AG04450 (cell line): ENCODE results near the gene SEPTIN8. TPM values are rescaled to one million over a fixed set of nuclear protein-coding genes. Genes with fewer than 3 reads are reported as not detected.

ENCODE experiments used
- CTCF ChIA-PET: fragments of 300-600, 350-600 bp; formaldehyde crosslinking; extraction: SDS; loops from one replicate; lab custom pipeline; 2022; ENCODE audit warnings: antibody characterized with exemption, inconsistent platforms; lab: Charles Lee
- POLR2A ChIA-PET: fragments of 350-600 bp; formaldehyde crosslinking; extraction: SDS; loops from one replicate; lab custom pipeline; 2021; ENCODE audit warnings: antibody characterized with exemption, inconsistent platforms; lab: Yijun Ruan, JAX
- DNase-seq: peaks from one replicate; pipeline ENCODE4 v3.0.0-alpha.2; 2011; ENCODE audit warnings: low read depth, low spot score
- H3K27ac ChIP-seq: one replicate; pipeline ENCODE4 v1.5.1; 2012; ENCODE audit warnings: low read depth, low read length, control low read depth
- H3K27me3 ChIP-seq: one replicate; pipeline ENCODE4 v1.6.0; 2012; ENCODE audit warnings: low read length; ENCODE audit not compliant: control insufficient read depth, insufficient read depth
- H3K4me3 ChIP-seq: 2 replicates; pipeline ENCODE4 v1.5.1; 2011; ENCODE audit warnings: mild to moderate bottlenecking, low read depth, low read length, control low read depth
- H3K9me3 ChIP-seq: 2 replicates; pipeline ENCODE4 v1.5.1; 2012; ENCODE audit warnings: low read length; ENCODE audit not compliant: control insufficient read depth, insufficient read depth
- polyA plus RNA-seq: library from polyadenylated mRNA; depleted of rRNA; stranded (reverse); fragments of >200 nt; gene quantifications from 2 replicates; pipeline ENCODE4 v1.2.3, GENCODE V29; 2011
- TF ChIP-seq, protein P1 (sequence below): IDR thresholded peaks from 2 replicates; pipeline ENCODE4 v1.5.1; 2011; ENCODE audit warnings: low read depth, low read length, control low read depth, inconsistent platforms

SEPTIN8 gene
- polyA plus RNA-seq, 1 experiment: 62.4 TPM

DNA sequence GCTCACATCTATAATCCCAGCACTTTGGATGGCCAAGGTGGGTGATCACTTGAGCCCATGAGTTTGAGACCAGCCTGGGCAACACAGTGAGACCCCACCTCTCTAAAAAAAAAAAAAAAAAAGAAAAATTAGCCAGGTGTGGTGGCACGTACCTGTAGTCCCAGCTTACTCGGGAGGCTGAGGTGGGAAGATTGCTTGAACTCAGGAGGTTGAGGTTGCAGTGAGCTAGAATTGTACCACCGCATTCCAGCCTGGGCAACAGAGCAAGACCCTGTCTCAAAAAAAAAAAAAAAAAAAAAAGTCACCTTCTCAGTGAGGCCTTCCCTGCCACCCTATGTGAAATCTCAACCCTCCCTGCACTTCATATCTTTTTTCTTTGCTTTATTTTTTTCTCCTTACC lies 14.0 kb upstream of the SEPTIN8 start:
- no peak for DNase-seq
- Histone ChIP-seq H3K27me3 (peaks cover 8% of the 10 kb centered on the region), H3K4me3 (no peak overlapping the region), H3K27ac (no peak overlapping the region), H3K9me3 (no peaks in the 10 kb centered on the region)
- POLR2A ChIA-PET: no interaction called here
- CTCF ChIA-PET: interaction anchor here (0.7 to 2.4 kb wide), 2 partner anchors 29 to 293 kb away, joined by 3 to 9 read pairs; no protein-coding TSS in a partner anchor
- TF ChIP-seq, protein P1, sequence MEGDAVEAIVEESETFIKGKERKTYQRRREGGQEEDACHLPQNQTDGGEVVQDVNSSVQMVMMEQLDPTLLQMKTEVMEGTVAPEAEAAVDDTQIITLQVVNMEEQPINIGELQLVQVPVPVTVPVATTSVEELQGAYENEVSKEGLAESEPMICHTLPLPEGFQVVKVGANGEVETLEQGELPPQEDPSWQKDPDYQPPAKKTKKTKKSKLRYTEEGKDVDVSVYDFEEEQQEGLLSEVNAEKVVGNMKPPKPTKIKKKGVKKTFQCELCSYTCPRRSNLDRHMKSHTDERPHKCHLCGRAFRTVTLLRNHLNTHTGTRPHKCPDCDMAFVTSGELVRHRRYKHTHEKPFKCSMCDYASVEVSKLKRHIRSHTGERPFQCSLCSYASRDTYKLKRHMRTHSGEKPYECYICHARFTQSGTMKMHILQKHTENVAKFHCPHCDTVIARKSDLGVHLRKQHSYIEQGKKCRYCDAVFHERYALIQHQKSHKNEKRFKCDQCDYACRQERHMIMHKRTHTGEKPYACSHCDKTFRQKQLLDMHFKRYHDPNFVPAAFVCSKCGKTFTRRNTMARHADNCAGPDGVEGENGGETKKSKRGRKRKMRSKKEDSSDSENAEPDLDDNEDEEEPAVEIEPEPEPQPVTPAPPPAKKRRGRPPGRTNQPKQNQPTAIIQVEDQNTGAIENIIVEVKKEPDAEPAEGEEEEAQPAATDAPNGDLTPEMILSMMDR: no peak

GRCh38 chr5:132790201-132790865 lies 13.3 kb upstream of the SEPTIN8 start:
- Histone ChIP-seq H3K27me3 (peaks cover 8% of the 10 kb centered on the region), H3K27ac (no peak overlapping the region), H3K4me3 (no peak overlapping the region), H3K9me3 (no peaks in the 10 kb centered on the region)
- no peak for DNase-seq
- ChIA-PET POLR2A (no interaction called here), CTCF (interaction anchor here (0.7 to 1.7 kb wide), 2 partner anchors 30 to 292 kb away, joined by 3 to 6 read pairs; no protein-coding TSS in a partner anchor)
- TF ChIP-seq, protein P1: no peak

DNA sequence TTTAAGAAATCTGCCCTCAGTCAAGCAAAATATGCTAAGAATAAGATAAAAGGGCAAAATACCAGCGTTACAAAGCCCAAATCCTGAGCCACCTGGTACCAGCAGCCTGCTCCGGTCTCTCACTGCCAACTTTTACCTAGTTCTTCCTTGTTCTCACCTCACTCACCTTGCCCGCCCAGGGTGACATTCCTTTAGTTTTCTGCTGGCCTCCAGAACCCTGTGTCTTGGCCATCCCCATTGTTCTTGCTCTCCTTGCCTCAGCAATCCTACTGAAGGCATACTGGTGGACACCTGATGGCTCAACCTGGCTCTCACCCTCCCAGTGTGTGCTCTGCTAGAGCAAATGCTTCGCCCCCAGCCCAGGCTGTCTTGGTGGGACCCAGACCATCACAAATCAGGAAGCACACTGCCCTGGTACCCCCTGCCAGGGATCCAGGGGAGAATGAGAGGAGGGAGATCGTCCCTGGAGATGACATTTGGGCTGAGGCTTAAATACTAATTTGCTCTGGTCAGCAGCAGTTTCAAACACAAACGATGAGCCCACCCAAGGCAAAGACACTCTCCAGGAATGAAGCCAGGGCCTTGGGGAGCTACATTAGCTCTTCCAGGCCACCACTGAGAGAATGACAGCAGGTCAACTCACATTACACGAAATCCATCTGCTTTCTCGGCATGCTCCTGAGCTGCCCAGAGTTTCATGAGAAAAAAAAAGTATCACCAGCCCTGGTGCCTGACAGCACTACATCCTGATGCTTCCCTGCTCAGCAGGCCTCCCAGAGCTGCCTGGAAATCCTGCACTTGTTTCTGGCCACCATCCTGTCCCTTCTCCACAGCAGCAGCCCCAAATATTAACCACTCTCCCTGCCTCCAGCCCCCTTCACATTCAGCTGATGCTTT lies 12.2 kb upstream of the SEPTIN8 start:
- no peak overlapping the region for H3K4me3 ChIP-seq
- peaks cover 8% of the 10 kb centered on the region for H3K27me3 ChIP-seq
- no peaks in the 10 kb centered on the region for H3K9me3 ChIP-seq
- no peak overlapping the region for H3K27ac ChIP-seq
- no peak for DNase-seq
- TF ChIP-seq, protein P1: no peak
- CTCF ChIA-PET: interaction anchor here (1.7 kb wide), 1 partner anchor 31 kb away, joined by 6 read pairs; no protein-coding TSS in a partner anchor
- POLR2A ChIA-PET: interaction anchor here (0.6 kb wide), 1 partner anchor 81 kb away, joined by 5 read pairs; no protein-coding TSS in a partner anchor

GRCh38 chr5:132788508-132788907 lies 11.5 kb upstream of the SEPTIN8 start:
- Histone ChIP-seq H3K4me3 (no peak overlapping the region), H3K27me3 (peaks cover 8% of the 10 kb centered on the region), H3K9me3 (no peaks in the 10 kb centered on the region), H3K27ac (no peak overlapping the region)
- DNase-seq: no peak
- ChIA-PET CTCF (no interaction called here), POLR2A (no interaction called here)
- TF ChIP-seq, protein P1: no peak
